ENCODE measurements around the gene DNAH2. TPM values are rescaled to one million over a fixed set of nuclear protein-coding genes. Genes with fewer than 3 reads are reported as not detected.

DNAH2 gene
- total RNA-seq, 6 donors from 2014 or later, result 0.66 to 34.6 (median 6.0) TPM

- DNase-seq, result no peak
- Histone ChIP-seq H3K4me1 (no peaks in the 10 kb centered on the region), H3K27ac (no peak overlapping the region), H3K4me3 (no peak overlapping the region), H3K27me3 (no peaks in the 10 kb centered on the region), H3K9me3 (no peaks in the 10 kb centered on the region), H3K36me3 (no peaks in the 10 kb centered on the region)
- ATAC-seq (ENCODE audit: low FRiP score in 2 of 2), result no peak
- WGBS, 2 donors, result 48 to 49% methylated on average over 9 of the region's 9 CpGs
- no peak for TF ChIP-seq CTCF (IDR thresholded peaks at IDR 0.05)
- TF ChIP-seq POLR2AphosphoS5 (IDR thresholded peaks at IDR 0.05), result no peak
Observed at GRCh38 chr17:7755095-7755890, 37.7 kb downstream of the DNAH2 start.

- Histone ChIP-seq H3K4me1 (no peaks in the 10 kb centered on the region), H3K4me3 (no peak overlapping the region), H3K9me3 (no peaks in the 10 kb centered on the region), H3K27me3 (no peaks in the 10 kb centered on the region), H3K27ac (no peak overlapping the region), H3K36me3 (no peaks in the 10 kb centered on the region)
- no peak for ATAC-seq (ENCODE audit: low FRiP score in 2 of 2)
- TF ChIP-seq EP300 (IDR thresholded peaks at IDR 0.05) (no peak), CTCF (IDR thresholded peaks at IDR 0.05) (no peak), POLR2AphosphoS5 (IDR thresholded peaks at IDR 0.05) (no peak), POLR2A (IDR thresholded peaks at IDR 0.05) (no peak)
- 90% methylated on average over 14 of the region's 14 CpGs for WGBS, 2 donors
- DNase-seq, result no peak
Observed at GRCh38 chr17:7756968-7757367, 39.4 kb downstream of the DNAH2 start.

- no peak for DNase-seq
- ATAC-seq (ENCODE audit: low FRiP score in 2 of 2), result no peak
Observed at GRCh38 chr17:7763919-7764318, 46.4 kb downstream of the DNAH2 start.

DNA sequence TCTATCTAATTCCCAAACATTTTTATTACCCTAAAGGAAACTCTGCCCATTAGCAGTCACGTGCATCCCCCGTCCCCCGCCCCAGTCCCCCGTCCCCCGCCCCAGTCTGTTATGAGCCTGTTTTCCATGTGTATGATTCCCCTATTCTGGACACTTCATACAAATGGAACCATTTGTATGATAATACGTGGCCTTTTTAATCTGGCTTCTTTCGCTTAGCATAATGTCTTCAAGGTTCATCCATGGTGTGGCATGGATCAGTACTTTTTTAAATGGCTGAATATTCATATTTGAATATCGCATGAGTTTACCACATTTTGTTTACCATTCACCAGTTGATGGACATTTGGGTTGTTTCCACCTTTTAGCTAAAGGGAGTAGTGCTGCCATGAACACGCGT, 49.5 kb downstream of the DNAH2 start:
- no peak overlapping the region for H3K27ac ChIP-seq
- TF ChIP-seq CTCF (IDR thresholded peaks at IDR 0.05), result no peak
- 75 to 76% methylated on average over 10 of the region's 10 CpGs for WGBS, 2 donors
- H3K36me3 ChIP-seq, result no peaks in the 10 kb centered on the region
- ATAC-seq (ENCODE audit: low FRiP score in 2 of 2) (no peak), DNase-seq (no peak)
- no peaks in the 10 kb centered on the region for H3K27me3 ChIP-seq
- H3K4me3 ChIP-seq, result no peak overlapping the region
- peaks cover 0 to 3% (median 0%) of the 10 kb centered on the region in 4 donors for H3K4me1 ChIP-seq
- H3K9me3 ChIP-seq, result no peaks in the 10 kb centered on the region

More at GRCh38 chr17:7763919-7764318, 46.4 kb downstream of the DNAH2 start:
- TF ChIP-seq CTCF (IDR thresholded peaks at IDR 0.05), result no peak
- no peak for TF ChIP-seq POLR2AphosphoS5 (IDR thresholded peaks at IDR 0.05)
- no peak for TF ChIP-seq EP300 (IDR thresholded peaks at IDR 0.05)
- no peak for TF ChIP-seq POLR2A (IDR thresholded peaks at IDR 0.05)
- no peaks in the 10 kb centered on the region for H3K9me3 ChIP-seq
- no peaks in the 10 kb centered on the region for H3K27me3 ChIP-seq
- 83 to 87% methylated on average over 15 to 16 of the region's 16 CpGs for WGBS, 2 donors
- no peak overlapping the region for H3K27ac ChIP-seq
- H3K4me1 ChIP-seq, result peaks cover 0 to 3% (median 0%) of the 10 kb centered on the region in 4 donors
- no peaks in the 10 kb centered on the region for H3K36me3 ChIP-seq
- no peak overlapping the region for H3K4me3 ChIP-seq

Data from upper lobe of left lung (tissue), 6 donors.